C4-2B (cell line): ENCODE data around the gene EDDM3A.

Experiments
- ZFX ChIP-seq: fragments of 450-650 bp; IDR thresholded peaks from 2 replicates; pipeline ENCODE4 v1.6.1; 2017
- TF ChIP-seq, protein P1 (sequence below): fragments of 450-650 bp; conservative IDR thresholded peaks from 2 replicates; pipeline ENCODE4 v1.5.1; 2017; ENCODE audit warnings: mild to moderate bottlenecking

DNA sequence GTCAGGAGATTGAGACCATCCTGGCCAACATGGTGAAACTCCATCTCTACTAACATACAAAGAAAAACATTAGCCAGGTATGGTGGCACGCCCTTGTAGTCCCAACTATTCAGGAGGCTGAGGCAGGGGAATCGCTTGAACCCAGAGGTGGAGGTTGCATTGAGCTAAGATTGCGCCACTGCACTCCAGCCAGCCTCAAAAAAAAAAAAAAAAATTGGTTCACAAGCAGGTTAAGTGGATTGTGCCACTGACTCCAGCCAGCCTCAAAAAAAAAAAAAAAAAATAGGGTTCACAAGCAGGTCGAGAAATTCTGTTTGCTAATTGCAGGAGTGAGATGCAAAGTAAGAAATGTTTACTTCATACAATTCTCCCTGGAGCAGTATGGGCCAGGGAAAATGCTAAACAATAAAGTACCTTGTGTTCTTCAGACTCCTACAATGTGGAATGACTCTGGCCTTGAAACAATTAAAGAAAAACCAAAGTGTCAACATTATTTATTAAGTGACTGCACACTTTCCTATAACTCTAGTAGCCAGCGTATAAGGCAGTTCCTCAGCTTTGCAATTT lies 28.7 kb downstream of the EDDM3A start:
- TF ChIP-seq, protein P1, sequence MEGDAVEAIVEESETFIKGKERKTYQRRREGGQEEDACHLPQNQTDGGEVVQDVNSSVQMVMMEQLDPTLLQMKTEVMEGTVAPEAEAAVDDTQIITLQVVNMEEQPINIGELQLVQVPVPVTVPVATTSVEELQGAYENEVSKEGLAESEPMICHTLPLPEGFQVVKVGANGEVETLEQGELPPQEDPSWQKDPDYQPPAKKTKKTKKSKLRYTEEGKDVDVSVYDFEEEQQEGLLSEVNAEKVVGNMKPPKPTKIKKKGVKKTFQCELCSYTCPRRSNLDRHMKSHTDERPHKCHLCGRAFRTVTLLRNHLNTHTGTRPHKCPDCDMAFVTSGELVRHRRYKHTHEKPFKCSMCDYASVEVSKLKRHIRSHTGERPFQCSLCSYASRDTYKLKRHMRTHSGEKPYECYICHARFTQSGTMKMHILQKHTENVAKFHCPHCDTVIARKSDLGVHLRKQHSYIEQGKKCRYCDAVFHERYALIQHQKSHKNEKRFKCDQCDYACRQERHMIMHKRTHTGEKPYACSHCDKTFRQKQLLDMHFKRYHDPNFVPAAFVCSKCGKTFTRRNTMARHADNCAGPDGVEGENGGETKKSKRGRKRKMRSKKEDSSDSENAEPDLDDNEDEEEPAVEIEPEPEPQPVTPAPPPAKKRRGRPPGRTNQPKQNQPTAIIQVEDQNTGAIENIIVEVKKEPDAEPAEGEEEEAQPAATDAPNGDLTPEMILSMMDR = no peak
- TF ChIP-seq ZFX = no peak
